NCI-H1092 treated with DMSO at 0.1 percent for 48 hours (cell line): Measurements from ENCODE around the gene CYP21A2.
"Not testable (repeated sequence)": the region's sequence is repeated elsewhere in the genome, so short reads cannot be mapped to it uniquely, and the experiment has no call there.

Experiments
- DNase-seq: peaks from one replicate; lab custom pipeline; 2025; lab: John Stamatoyannopoulos, UW

The CYP21A2 gene

DNA sequence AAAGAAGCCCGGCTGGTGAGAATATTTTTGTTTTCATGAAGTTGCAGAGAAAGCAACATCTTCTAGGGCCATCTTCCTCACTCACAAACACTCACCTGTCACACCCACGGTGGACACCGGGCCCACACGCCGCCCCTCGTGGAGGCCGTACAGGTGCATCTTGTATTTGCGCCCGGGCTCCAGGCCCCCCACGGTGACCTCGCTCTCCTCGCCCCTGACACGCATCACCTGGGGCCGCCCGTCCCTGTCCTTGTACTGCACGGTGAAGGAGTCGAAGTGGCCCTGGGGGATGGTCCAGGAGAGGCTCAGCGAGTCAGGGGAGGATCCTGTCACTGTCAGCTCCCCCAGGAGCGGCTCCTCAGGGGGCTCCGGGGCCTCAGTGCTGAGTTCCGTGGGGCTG is 17.5 kb downstream of the CYP21A2 start:
- not testable (repeated sequence) for DNase-seq

DNA sequence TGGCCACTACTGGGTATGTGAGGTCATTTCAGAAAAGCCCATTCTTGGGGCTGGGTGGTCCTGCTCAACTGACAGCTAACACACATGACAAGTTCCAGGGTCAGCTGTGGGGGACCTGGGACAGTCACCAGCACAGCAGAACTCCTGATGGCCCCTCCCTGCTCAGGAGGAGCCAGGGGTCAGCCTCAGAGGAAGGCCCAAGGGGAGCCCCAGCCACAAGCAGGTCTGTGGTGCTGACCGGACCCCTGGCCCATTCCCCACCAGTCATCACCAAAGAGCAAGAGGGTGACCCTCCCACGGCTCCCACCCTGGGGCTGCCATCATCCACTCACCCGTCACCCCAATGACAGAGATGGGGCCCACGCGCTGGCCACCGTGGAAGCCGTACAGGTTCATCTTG is 18.0 kb downstream of the CYP21A2 start:
- no peak for DNase-seq

DNA sequence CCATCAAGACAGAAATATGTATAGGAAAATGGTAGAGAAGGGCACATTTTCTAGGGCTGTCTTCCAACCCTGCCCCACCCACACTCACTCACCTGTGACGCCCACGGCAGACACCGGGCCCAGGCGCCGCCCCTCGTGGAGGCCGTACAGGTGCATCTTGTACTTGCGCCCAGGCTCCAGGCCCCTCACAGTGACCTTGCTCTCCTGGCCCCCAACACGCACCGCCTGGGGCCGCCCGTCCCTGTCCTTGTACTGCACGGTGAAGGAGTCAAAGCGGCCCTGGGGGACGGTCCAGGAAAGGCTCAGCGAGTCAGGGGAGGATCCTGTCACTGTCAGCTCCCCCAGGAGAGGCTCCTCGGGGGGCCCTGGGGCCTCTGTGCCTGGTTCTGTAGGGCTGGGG is 19.8 kb downstream of the CYP21A2 start:
- no peak for DNase-seq

DNA sequence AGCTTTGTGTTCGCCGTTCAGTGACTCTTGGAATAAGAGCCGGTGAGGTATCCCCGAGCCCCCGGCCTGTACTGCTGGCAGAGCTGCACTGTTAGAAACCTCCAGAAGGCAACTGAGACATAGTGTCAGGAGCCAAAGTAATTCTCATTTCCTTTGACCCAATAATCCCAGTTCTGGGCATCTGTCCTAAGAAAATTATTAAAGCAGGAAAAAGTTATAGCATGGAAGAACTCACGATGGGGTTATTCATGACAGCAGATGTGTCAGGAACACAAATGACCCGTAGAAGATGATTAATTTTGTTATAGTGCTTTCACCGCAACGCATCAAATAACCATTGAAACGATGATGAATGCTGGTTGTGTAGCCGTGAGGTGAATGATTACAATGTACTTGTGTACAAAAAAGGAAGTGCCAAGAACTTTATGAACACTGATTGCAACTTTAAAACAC is 20.3 kb downstream of the CYP21A2 start:
- DNase-seq, result no peak

DNA sequence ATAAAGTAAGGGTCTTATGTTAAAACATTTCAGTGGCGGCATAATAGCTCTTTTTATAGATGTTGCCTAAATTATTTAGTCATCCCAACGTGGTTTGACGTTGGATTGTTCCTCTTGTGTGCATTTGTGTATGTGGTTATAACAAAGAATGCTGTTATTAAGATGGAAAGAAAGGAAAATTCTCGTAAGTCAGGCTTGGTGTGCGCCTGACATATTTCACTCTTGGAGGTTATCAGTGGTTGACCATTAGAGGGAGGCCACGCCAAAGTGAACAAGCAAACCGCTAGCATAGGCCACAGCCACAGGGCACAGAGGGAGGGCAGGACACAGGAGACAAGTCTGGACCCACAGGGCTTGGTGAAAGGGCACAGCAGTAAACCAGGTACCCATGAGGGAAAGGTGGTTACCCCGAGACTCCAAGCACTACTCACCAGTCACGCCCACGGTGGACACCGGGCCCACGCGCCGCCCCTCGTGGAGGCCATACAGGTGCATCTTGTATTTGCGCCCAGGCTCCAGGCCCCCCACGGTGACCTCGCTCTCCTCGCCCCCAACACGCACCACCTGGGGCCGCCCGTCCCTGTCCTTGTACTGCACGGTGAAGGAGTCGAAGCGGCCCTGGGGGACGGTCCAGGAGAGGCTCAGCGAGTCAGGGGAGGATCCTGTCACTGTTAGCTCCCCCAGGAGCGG is 22.9 kb downstream of the CYP21A2 start:
- DNase-seq, result no peak

DNA sequence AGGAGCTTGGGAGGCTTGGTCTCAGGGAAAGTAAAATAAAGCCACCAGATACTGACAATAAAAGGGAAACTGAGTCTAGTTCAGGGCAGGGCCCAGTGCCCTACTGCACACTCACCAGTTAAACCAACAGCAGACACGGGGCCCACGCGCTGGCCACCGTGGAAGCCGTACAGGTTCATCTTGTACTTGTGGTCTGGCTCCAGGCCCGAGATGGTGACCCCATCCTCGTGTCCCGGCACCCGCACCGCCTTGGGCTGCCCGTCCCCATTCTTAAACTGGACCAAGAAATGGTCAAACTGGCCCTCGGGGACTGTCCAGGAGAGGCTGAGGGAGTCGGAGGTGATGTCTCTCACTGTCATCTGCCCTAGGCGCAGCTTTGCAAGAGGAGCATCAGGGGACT is 26.5 kb downstream of the CYP21A2 start:
- DNase-seq, result no peak

DNA sequence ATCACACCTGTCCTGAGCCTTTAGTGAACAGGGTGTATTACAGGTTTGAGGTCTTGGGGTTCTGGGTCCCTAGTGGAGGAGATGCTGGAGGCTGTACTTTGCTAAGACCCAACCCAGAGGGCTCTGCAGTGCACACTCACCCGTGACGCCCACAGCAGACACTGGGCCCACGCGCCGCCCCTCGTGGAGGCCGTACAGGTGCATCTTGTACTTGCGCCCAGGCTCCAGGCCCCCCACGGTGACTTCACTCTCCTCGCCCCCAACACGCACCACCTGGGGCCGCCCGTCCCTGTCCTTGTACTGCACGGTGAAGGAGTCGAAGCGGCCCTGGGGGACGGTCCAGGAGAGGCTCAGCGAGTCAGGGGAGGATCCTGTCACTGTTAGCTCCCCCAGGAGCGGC is 29.3 kb downstream of the CYP21A2 start:
- DNase-seq, result not testable (repeated sequence)

DNA sequence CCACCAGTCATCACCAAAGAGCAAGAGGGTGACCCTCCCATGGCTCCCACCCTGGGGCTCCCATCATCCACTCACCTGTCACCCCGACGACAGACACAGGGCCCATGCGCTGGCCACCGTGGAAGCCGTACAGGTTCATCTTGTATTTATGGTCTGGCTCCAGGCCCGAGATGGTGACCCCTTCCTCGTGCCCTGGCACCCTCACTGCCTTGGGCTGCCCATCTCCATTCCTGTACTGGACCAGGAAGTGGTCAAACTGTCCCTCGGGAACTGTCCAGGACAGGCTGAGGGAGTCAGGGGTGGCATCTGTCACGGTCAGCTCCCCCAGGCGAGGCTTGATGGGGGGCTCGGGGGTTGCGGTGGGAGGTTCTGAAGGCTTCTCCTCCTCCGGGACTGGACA is 30.1 kb downstream of the CYP21A2 start:
- not testable (repeated sequence) for DNase-seq

DNA sequence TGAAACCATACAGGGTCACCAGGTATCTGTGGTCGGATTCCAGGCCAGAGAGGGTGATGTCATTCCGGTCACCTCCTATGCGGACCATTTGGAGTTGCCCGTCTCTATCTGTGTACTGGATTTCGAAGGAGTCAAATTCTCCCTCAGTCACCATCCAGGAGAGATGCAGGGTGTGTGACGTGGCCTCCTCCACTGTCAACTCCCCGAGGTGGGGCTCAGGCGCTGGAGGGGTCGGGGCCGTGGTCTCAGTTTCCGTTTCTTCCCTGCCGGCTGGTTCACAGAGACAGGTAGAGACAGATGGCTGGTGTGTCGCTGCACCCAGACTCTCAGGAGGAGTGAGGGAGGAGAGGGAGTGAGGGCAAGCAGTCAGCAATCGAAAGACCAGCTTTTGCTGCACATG is 30.7 kb downstream of the CYP21A2 start:
- no peak for DNase-seq

DNA sequence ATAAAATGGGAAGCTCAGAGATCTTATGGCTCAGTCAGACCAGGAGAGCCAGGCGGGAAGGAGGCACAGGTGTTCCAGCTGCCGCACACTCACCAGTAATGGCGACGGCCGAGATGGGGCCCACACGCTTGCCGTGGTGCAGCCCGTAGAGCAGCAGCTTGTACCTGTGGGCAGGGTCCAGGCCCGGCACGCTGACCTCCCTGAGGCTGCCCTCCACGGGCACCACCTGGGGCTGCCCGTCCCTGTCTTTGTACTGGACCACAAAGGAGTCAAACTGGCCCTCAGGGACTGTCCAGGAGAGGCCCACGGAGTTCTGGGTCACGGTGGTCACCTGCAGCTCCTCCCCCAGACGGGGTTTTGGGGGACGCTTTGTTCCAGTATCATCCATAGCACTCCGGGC is 31.2 kb downstream of the CYP21A2 start:
- no peak for DNase-seq

DNA sequence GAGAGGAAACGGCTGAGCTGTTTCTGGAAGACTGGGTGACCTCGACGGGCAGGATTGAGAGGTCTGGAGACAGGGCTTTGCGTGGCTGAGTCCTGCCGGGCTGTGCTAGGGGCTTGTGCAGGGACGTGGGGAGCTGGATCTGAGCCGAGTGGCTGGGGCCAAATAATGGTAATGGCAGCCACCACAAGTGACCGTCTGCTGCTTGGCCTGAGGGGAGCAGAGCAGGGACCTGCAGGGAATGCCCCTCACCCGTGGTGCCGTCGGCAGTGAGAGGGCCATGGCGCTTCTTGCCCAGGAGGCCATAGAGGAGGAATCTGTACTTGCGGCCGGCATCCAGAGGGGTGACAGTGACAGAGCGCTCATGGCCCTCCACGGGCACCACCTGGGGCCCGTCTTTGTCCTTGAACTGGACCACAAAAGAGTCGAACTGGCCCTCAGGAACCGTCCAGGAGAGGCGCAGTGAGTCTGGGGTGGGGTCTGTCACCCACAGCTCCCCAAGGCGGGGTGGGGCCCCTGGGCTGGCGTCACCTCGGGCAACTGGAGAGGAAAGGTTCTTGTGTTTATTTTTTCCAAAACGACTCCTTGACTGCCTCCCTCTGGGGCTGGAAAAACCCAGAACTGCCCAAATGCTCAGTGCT is 31.8 kb downstream of the CYP21A2 start:
- no peak for DNase-seq

DNA sequence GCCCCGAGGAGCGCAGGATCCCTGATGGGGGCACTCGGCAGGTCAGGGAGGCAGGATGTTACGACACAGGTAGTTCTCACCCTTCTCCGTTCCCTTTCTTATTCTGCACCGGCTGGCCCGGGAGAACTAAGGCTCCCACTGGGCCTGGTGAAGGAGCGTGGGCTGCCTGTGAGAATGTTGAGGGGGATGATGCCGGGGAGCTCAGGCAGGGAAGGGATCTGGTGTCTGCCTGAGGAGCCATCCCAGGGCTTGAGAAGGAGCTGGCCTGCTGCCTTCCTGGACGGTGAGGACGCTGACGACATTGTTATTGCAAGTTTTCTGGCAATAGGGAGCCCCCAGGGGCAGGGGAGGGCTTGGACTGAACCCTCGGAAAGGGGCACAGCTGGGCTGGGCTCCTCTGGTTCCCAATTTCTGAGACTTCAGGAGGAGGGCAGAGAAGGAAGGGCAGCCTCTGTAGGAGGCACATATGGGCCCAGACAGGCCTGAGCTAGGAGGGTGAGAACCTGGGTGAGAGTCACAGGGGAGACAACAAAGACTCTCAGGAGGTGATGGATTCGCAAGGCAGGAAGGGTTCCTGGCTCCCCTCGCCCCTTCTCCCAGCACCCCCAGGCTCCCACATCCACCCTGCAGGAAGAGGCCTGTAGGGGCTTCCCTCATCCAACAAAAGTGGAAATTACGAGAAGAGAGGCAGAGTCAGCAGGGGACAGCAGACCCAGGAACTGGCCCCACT is 32.8 kb downstream of the CYP21A2 start:
- no peak for DNase-seq

DNA sequence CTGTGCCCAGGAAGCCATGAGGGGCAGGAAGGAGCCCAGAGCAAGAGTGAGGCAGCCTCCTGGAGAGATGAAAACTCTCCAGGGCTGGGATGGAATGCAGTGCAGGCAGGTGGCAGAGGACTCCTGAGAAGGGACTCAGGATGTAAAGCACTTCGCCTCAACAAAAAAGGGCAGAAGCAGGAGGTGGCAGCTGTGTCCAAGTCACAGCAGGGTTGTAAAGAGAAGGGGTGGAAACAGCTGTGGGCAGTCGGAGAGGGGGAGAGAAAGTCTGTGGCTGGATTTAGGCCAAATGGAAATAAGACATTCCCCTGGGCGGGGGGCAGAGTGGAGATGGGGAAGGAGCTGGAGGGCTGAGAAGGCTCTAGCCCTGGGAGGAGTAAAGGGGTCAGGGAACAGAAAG is 34.9 kb downstream of the CYP21A2 start:
- DNase-seq, result no peak

DNA sequence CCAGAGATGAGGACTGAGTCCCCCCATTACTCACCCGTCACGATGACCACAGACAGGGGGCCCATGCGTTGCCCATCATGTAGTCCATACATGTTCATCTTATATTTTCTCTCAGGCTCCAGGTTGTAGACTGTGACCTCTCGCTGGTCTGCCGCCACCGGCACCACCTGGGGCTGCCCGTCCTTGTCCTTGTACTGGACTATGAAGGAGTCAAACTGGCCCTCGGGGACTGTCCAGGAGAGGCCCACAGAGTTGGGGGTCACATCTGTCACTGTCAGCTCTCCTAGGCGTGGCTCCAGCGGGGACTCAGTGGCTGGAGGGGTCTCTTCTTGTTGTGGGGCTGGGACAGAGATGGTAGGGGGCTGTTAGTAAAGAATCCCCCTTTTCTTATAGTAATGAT is 35.4 kb downstream of the CYP21A2 start:
- no peak for DNase-seq

DNA sequence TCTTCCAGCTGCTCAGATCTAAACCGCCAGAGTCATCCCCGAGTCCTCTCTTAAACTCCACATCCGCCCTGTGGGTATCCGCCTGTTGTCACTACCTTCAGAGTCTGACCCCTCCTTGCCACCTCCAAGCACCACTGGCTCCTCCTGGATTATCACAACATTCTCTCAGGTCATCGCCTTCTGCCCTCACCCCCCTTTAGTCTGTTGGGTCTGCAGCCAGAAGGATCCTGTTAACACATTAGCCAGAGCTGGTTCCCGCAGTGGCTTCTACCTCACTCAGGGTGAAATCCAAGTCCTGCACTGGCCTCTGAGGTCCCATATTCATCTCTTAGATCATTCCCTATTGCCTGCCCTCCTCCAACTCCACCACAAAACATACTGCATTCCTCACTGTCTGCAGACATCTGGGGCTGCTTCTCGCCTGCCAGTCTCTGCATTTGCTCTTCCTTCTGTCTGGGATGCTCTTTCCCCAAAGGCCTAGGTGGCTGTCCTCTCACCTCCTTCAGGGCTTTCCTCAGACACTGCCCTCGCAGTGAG is 36.8 kb downstream of the CYP21A2 start:
- DNase-seq, result no peak

DNA sequence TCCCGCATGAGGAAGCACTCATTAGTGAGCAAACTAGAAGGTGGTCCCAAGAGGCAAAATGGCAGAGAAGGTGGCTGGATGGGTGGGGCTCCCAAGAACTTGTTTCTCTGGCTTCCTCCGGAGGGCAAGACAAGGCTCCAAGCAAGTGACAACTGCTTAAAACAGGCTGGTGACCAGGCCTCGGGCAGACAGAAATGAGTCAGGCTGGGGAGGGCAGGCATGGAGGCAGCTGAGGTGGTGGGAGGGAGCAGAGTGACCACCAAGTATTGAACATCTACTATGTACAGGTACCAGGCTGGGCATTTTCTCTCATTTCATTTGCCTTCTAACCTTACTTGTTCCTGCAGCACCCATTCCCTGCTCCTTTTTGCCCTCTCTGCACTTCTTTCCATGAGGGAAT is 37.6 kb downstream of the CYP21A2 start:
- DNase-seq, result no peak

DNA sequence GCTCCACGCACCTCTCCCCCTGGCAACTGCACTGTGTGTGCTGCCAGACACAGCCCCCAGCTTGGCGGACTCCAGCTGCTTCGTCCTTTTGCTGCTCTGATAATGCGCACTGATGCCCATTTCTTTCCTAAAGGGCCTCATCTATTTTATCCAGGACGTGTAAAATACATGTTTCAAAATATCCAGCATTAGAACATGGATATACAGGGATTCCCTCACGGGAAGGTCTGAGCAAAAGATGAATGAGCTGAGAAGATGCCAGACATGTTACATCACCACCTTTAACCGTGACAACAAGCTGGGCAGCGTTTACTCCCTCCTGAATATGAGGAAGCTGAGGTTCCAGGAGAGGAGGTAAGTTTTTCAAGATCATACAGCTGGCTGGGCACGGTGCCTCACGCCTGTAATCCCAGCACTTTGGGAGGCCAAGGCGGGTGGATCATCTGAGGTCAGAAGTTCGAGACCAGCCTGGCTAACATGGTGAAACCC is 38.1 kb downstream of the CYP21A2 start:
- no peak for DNase-seq

DNA sequence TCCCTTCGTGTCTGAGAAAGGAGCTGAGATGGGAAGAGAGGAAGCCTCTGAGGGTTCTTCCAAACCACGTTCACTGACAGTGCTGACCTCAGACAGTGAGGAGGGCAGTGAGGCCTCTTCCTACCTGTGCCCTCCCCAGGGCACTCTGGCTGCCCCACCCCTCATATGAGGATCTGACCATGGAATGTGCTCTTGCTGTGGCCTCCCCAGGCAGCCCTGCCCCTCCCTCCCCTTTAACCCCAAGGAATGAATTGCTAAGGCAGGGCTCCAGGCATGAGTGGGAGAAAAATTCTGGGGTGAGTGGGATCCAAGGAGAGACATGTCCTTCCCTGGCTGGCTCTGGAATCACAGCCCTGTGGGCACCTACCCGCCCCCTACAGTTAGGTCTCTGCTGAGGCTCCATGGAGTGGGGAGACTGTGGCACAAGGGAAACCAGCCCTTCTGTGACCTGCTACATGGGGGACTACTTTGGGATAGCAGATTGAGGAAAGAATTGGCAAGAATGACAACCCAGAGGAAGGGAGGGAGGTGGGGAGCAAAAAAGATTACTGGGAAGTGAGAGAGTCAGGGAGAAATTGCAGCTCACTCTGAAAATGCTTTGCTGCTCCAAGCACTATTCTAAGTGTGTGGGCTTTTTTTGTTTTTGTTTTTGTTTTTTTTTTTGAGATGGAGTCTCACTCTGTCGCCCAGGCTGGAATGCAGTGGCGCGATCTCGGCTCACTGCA is 41.5 kb downstream of the CYP21A2 start:
- no peak for DNase-seq

DNA sequence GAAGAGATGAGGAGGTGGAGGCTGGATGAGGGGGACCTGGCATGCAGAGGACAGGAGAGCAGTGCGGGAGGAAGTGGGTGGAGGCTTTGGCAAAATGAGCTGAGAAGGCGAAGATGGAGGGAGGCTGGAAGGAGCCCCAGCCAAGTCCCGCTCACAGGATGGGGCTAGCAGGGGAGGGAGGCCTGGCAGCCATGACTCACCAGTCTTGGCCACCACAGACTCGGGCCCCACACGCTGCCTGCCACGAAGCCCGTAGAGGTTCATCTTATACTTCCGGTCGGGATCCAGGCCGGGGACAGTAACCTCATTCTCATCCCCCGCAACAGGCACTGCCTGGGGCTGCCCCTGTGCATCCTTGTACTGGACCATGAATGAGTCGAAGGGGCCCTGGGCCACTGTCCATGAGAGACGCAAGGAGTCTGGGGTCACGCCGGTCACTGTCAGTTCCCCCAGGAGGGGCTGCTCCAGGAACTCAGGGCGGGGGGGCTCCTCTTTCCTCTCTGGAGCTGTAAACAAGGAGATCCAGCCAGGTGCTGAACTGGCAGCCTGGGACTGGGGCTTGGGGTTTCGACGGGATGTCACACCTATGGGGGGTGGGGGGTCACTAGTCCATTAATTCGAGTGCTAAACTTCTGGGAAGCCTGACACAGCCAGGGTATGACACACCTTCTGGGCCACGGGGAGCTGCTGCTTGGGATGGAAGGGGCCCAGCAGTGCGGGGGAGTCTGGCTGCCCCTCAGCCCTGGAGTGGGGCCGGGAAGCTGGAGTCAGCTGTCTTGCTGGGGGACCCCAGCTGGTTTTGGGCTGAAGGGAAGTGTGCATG is 43.2 kb downstream of the CYP21A2 start:
- DNase-seq, result no peak

DNA sequence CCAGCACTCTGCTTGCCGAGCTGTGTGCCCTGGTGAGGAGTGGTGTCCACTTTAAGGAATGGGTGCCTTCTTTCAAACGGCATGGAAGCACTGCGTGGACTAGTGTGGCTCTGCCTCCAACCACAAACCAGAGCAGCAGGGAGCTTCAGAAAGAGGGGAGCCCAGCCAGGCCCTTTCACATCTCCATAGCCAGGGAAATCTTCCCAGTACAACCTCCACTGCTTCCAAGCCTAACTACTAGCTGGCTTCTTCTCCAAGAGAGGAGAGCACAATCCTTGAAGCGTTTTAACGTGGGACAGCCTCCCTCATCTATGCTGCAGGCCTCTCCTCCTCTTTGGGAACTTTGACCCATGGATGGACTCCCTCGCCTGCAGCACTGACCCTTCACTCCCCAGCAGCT is 44.3 kb downstream of the CYP21A2 start:
- no peak for DNase-seq

DNA sequence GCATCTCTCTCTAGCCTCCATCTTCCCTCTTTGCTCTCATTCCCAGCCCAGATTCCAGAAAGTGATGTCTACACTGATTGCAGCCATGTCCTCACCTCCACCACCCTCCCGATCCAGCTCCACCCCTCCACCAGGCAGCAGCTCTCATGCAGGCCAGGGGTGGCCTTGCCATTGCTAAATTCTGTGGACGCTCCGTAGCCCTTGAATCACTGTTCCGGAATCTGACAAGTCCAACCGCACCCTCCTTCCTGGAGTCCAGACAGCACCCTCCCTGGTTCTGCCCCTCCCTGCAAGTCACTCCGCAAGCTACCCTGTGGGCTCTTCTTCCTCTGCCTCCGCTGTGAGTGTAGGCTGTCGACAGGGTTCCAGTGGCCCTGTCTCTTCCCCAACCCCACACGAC is 44.7 kb downstream of the CYP21A2 start:
- no peak for DNase-seq
